Measurements from ENCODE around the gene TMEM205.

Gene TMEM205

GRCh38 chr19:11295665-11296245 is 50.3 kb downstream of the TMEM205 start, which contains the start of gene TSPAN16:
TSS of gene TSPAN16 (plus strand) at chr19:11296160. CDS start at chr19:11296298, 138 bp downstream.
- intact Hi-C loops (cut with DNase I; ENCODE audit: low total_unique reads): loop anchor here (10.0 kb wide), 1 partner anchor 79 kb away; the partner anchor contains the start of gene SWSAP1
- H3K27ac ChIP-seq: peak within 1 kb of the TSS; percentile 56 to 61
- DNase-seq: peak in 1 of 2 donors; percentile 28

GRCh38 chr19:11295180-11295579 is 50.9 kb downstream of the TMEM205 start:
- Histone ChIP-seq H3K27ac (no peak overlapping the region), H3K9me3 (no peaks in the 10 kb centered on the region), H3K4me1 (peaks cover 0 to 25% (median 12%) of the 10 kb centered on the region in 4 donors), H3K36me3 (no peaks in the 10 kb centered on the region), H3K4me3 (no peak overlapping the region), H3K27me3 (no peaks in the 10 kb centered on the region)
- intact Hi-C loops (cut with DNase I; ENCODE audit: low total_unique reads): loop anchor here (10.0 kb wide), 1 partner anchor 80 kb away; the partner anchor contains the start of gene SWSAP1
- no peak for DNase-seq
- no peak for TF ChIP-seq CTCF (IDR thresholded peaks at IDR 0.05)

More at GRCh38 chr19:11295665-11296245, 50.3 kb downstream of the TMEM205 start, which contains the start of gene TSPAN16:
- Histone ChIP-seq H3K4me3 (no peak within 1 kb of the TSS), H3K9me3 (no peaks in the 10 kb centered on the region), H3K36me3 (no peaks in the 10 kb centered on the region), H3K4me1 (peaks cover 0 to 25% (median 12%) of the 10 kb centered on the region in 4 donors), H3K27me3 (no peaks in the 10 kb centered on the region)
- TF ChIP-seq CTCF (IDR thresholded peaks at IDR 0.05): no peak

GRCh38 chr19:11293433-11294389 is 52.4 kb downstream of the TMEM205 start:
- peak overlapping the region; percentile 50 to 64 for H3K27ac ChIP-seq
- no peaks in the 10 kb centered on the region for H3K27me3 ChIP-seq
- H3K36me3 ChIP-seq: no peaks in the 10 kb centered on the region
- peaks cover 0 to 25% (median 12%) of the 10 kb centered on the region in 4 donors for H3K4me1 ChIP-seq
- DNase-seq: peak; percentile 97 to 99
- peak overlapping the region; percentile 21 to 23 for H3K4me3 ChIP-seq
- H3K9me3 ChIP-seq: no peaks in the 10 kb centered on the region
- peak; percentile 99 for TF ChIP-seq CTCF (IDR thresholded peaks at IDR 0.05)
- intact Hi-C loops (cut with DNase I; ENCODE audit: low total_unique reads): loop anchor here (1.0 to 10.0 kb wide), 4 partner anchors 44 to 188 kb away; partner anchors contain the start of genes ELAVL3, RAB3D and SWSAP1

Measured in tibial artery (tissue), 4 donors.